ENCODE results near the gene PPL. TPM values are rescaled to one million over a fixed set of nuclear protein-coding genes. Genes with fewer than 3 reads are reported as not detected.

The PPL gene
- polyA plus RNA-seq, 3 donors, result 0.02 TPM; not detected in 2

DNA sequence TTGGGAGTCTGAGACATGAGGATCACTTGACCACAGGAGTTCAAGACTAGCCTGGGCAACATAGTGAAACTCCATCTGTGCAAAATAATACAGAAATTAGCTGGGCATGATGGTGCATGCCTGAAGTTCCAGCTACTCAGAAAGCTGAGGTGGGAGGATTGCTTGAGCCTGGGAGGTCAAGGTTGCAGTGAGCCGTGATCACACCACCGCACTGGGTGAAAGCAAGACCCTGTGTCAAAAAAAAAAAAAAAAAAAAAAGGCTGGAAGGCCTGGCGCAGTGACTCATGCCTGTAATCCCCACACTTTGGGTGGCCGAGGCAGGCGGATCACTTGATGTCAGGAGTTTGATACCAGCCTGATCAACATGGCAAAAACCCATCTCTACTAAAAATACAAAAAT, 81.6 kb downstream of the PPL start:
- Histone ChIP-seq H3K9ac (ENCODE audit: insufficient read depth, low read length, poor library complexity, severe bottlenecking) (no peak overlapping the region), H3K4me1 (ENCODE audit: control insufficient read depth in 1 of 2, insufficient read depth in 2 of 2, low read length in 2 of 2) (peaks cover 13 to 24% of the 10 kb centered on the region in 2 donors), H3K79me2 (ENCODE audit: insufficient read depth, low read length) (peaks cover 84% of the 10 kb centered on the region), H3K36me3 (replicated peaks in 1 of 2; ENCODE audit: control insufficient read depth in 1 of 2, insufficient read depth in 2 of 2, low read length in 2 of 2) (peaks cover 68 to 78% of the 10 kb centered on the region in 2 donors), H2AFZ (ENCODE audit: insufficient read depth, low read depth, low read length, poor library complexity, severe bottlenecking) (no peak overlapping the region), H3K4me2 (replicated peaks; ENCODE audit: extremely low read depth, low read length, poor library complexity, severe bottlenecking) (no peak overlapping the region), H3K9me3 (replicated peaks in 1 of 2; ENCODE audit: control insufficient read depth in 1 of 2, insufficient read depth in 1 of 2, low read length in 2 of 2) (no peaks in the 10 kb centered on the region), H3K27me3 (ENCODE audit: control insufficient read depth in 2 of 2, insufficient read depth in 2 of 2, low read length in 2 of 2) (no peaks in the 10 kb centered on the region), H3K27ac (ENCODE audit: low read depth in 1 of 2, low read length in 2 of 2) (no peak overlapping the region), H4K20me1 (ENCODE audit: insufficient read depth, low read length) (peaks cover 77% of the 10 kb centered on the region), H3K4me3 (replicated peaks in 1 of 3; ENCODE audit: low read depth in 2 of 3, low read length in 3 of 3) (no peak overlapping the region)
- 50% methylated on average over 2 of the region's 5 CpGs for WGBS (ENCODE audit: insufficient coverage)
- Mint-ChIP-seq H3K4me1 (peaks cover 24% of the 10 kb centered on the region), H3K4me3 (no peak overlapping the region), H3K27ac (peak overlapping the region in 2 of 7 donors; percentile 26 to 71), H3K9me3 (peaks cover 0 to 1% (median 0%) of the 10 kb centered on the region in 7 donors), H3K36me3 (peaks cover 64 to 73% of the 10 kb centered on the region in 2 donors), H3K27me3 (ENCODE audit: low read depth in 3 of 3) (peaks cover 0 to 2% (median 0%) of the 10 kb centered on the region in 3 donors)
- intact Hi-C loops (cut with micrococcal nuclease), result no loop called here
- TF ChIP-seq, protein P1, sequence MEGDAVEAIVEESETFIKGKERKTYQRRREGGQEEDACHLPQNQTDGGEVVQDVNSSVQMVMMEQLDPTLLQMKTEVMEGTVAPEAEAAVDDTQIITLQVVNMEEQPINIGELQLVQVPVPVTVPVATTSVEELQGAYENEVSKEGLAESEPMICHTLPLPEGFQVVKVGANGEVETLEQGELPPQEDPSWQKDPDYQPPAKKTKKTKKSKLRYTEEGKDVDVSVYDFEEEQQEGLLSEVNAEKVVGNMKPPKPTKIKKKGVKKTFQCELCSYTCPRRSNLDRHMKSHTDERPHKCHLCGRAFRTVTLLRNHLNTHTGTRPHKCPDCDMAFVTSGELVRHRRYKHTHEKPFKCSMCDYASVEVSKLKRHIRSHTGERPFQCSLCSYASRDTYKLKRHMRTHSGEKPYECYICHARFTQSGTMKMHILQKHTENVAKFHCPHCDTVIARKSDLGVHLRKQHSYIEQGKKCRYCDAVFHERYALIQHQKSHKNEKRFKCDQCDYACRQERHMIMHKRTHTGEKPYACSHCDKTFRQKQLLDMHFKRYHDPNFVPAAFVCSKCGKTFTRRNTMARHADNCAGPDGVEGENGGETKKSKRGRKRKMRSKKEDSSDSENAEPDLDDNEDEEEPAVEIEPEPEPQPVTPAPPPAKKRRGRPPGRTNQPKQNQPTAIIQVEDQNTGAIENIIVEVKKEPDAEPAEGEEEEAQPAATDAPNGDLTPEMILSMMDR (IDR thresholded peaks at IDR 0.05), result no peak
- DNase-seq, result no peak

DNA sequence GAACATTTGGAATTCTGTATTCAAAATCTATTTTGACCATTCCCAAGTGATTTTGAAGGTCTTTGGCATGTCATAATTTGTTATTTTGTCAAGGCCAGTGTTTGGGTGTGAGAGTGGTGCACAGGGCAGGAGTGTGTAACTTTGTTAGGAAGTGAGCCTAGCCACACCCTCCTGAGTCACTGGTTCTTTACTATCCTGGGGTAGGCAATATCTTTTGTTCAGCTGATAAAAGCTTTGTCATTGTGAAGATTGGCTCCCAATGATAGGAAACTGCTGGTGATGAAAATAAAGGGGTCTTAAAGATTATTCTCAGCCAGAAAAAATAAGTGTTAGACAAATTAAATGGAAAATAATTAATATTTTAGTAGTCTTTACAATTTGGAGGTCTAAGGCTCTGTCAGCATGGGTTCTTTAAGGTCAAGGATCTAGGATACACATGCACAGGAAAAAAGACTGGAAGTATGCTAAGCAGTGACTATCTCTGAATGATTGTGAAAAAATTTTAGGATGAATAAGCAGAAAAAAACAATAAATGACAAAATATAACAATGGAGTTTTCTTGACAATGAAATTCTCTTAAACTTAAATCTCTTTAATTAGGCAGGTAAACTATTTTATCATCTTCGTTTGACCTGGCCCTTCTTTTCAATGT, 84.6 kb downstream of the PPL start:
- H3K9ac ChIP-seq (ENCODE audit: insufficient read depth, low read length, poor library complexity, severe bottlenecking), result no peak overlapping the region
- no peaks in the 10 kb centered on the region for H3K27me3 ChIP-seq (ENCODE audit: control insufficient read depth in 2 of 2, insufficient read depth in 2 of 2, low read length in 2 of 2)
- no peak overlapping the region for H2AFZ ChIP-seq (ENCODE audit: insufficient read depth, low read depth, low read length, poor library complexity, severe bottlenecking)
- Mint-ChIP-seq H3K27ac (peak overlapping the region in 4 of 7 donors; percentile 25 to 60 (median 42)), H3K9me3 (no peaks in the 10 kb centered on the region), H3K27me3 (ENCODE audit: low read depth in 3 of 3) (no peaks in the 10 kb centered on the region), H3K4me3 (no peak overlapping the region), H3K36me3 (peaks cover 37 to 46% of the 10 kb centered on the region in 2 donors), H3K4me1 (peaks cover 47% of the 10 kb centered on the region)
- H3K36me3 ChIP-seq (replicated peaks in 1 of 2; ENCODE audit: control insufficient read depth in 1 of 2, insufficient read depth in 2 of 2, low read length in 2 of 2), result peaks cover 38 to 48% of the 10 kb centered on the region in 2 donors
- no peak overlapping the region for H3K4me3 ChIP-seq (replicated peaks in 1 of 3; ENCODE audit: low read depth in 2 of 3, low read length in 3 of 3)
- peaks cover 35 to 46% of the 10 kb centered on the region in 2 donors for H3K4me1 ChIP-seq (ENCODE audit: control insufficient read depth in 1 of 2, insufficient read depth in 2 of 2, low read length in 2 of 2)
- intact Hi-C loops (cut with micrococcal nuclease), result no loop called here
- H4K20me1 ChIP-seq (ENCODE audit: insufficient read depth, low read length), result peaks cover 85% of the 10 kb centered on the region
- DNase-seq, result peak; percentile 27 to 50 (median 48)
- H3K4me2 ChIP-seq (replicated peaks; ENCODE audit: extremely low read depth, low read length, poor library complexity, severe bottlenecking), result no peak overlapping the region
- H3K9me3 ChIP-seq (replicated peaks in 1 of 2; ENCODE audit: control insufficient read depth in 1 of 2, insufficient read depth in 1 of 2, low read length in 2 of 2), result no peaks in the 10 kb centered on the region
- H3K27ac ChIP-seq (ENCODE audit: low read depth in 1 of 2, low read length in 2 of 2), result peak overlapping the region in 1 of 2 donors; percentile 59
- 88% methylated on average over 1 of the region's 1 CpG for WGBS (ENCODE audit: insufficient coverage)
- peaks cover 97% of the 10 kb centered on the region for H3K79me2 ChIP-seq (ENCODE audit: insufficient read depth, low read length)
- TF ChIP-seq, protein P1 (IDR thresholded peaks at IDR 0.05), result no peak
